ENCODE data around the gene CPNE2.

GRCh38 chr16:57178793-57179212, 86.4 kb downstream of the CPNE2 start:
- TF ChIP-seq POLR2AphosphoS5 (IDR thresholded peaks at IDR 0.05; ENCODE audit: low read depth, low read length) = no peak
- TF ChIP-seq, protein P1, sequence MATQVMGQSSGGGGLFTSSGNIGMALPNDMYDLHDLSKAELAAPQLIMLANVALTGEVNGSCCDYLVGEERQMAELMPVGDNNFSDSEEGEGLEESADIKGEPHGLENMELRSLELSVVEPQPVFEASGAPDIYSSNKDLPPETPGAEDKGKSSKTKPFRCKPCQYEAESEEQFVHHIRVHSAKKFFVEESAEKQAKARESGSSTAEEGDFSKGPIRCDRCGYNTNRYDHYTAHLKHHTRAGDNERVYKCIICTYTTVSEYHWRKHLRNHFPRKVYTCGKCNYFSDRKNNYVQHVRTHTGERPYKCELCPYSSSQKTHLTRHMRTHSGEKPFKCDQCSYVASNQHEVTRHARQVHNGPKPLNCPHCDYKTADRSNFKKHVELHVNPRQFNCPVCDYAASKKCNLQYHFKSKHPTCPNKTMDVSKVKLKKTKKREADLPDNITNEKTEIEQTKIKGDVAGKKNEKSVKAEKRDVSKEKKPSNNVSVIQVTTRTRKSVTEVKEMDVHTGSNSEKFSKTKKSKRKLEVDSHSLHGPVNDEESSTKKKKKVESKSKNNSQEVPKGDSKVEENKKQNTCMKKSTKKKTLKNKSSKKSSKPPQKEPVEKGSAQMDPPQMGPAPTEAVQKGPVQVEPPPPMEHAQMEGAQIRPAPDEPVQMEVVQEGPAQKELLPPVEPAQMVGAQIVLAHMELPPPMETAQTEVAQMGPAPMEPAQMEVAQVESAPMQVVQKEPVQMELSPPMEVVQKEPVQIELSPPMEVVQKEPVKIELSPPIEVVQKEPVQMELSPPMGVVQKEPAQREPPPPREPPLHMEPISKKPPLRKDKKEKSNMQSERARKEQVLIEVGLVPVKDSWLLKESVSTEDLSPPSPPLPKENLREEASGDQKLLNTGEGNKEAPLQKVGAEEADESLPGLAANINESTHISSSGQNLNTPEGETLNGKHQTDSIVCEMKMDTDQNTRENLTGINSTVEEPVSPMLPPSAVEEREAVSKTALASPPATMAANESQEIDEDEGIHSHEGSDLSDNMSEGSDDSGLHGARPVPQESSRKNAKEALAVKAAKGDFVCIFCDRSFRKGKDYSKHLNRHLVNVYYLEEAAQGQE (IDR thresholded peaks at IDR 0.05; ENCODE audit: insufficient read depth in 1 of 2, low read depth in 2 of 2, low read length in 2 of 2) = no peak

All from PFSK-1 (cell line).